IMR-90 (cell line): ENCODE data around the gene FNIP2. TPM values are rescaled to one million over a fixed set of nuclear protein-coding genes. Genes with fewer than 3 reads are reported as not detected.

Source experiments
- ATAC-seq: fragments of 200-7000 bp; cut with Tn5 transposase; 2 replicates; pipeline ENCODE4 v1.9.1; 2020; ENCODE audit warnings: low read depth, mild to moderate bottlenecking, moderate library complexity
- BruUV-seq: library from RNA; stranded (reverse); fragments of 400-500 nt; replicated peaks from 2 replicates; lab custom pipeline; 2021; lab: Mats Ljungman, UMichigan
- CTCF ChIA-PET: fragments of 300-600 bp; formaldehyde crosslinking; extraction: SDS; loops from one replicate; lab custom pipeline; 2021; ENCODE audit warnings: antibody characterized with exemption; lab: Yijun Ruan, JAX
- POLR2A ChIA-PET: fragments of 300-600 bp; sonication (Branson Sonifier 250); formaldehyde crosslinking; loops from one replicate; lab custom pipeline; 2022; ENCODE audit warnings: antibody characterized with exemption; ENCODE audit not compliant: unreplicated experiment; lab: Charles Lee
- DNase-seq: peaks from one replicate; pipeline ENCODE4 v3.0.0; 2013
- H2AFZ ChIP-seq: replicated peaks from 2 replicates; pipeline ENCODE3; 2013; ENCODE audit warnings: low read length, mild to moderate bottlenecking; ENCODE audit not compliant: poor library complexity
- H2AK5ac ChIP-seq: 2 replicates; pipeline ENCODE4 v1.6.1; 2013; ENCODE audit warnings: low read depth, low read length, inconsistent platforms
- H2AK9ac ChIP-seq: replicated peaks from 2 replicates; pipeline ENCODE3; 2013; ENCODE audit warnings: mild to moderate bottlenecking, low read depth, low read length, moderate library complexity; ENCODE audit not compliant: poor library complexity
- H2BK120ac ChIP-seq: 2 replicates; pipeline ENCODE4 v1.6.1; 2013; ENCODE audit warnings: low read depth, low read length, inconsistent platforms
- H2BK15ac ChIP-seq: 3 replicates; pipeline ENCODE4 v1.6.1; 2013; ENCODE audit warnings: low read depth, low read length, inconsistent platforms
- H2BK20ac ChIP-seq: 2 replicates; pipeline ENCODE4 v1.6.1; 2013; ENCODE audit warnings: low read depth, mild to moderate bottlenecking, inconsistent platforms, low read length, moderate library complexity
- H2BK5ac ChIP-seq: 2 replicates; pipeline ENCODE4 v1.6.1; 2013; ENCODE audit warnings: mild to moderate bottlenecking, low read depth, low read length, inconsistent platforms; ENCODE audit not compliant: poor library complexity, severe bottlenecking
- H3K14ac ChIP-seq: replicated peaks from 2 replicates; pipeline ENCODE4 v1.6.1; 2013; ENCODE audit warnings: low read depth, low read length, inconsistent platforms
- H3K18ac ChIP-seq: 2 replicates; pipeline ENCODE4 v1.6.1; 2013; ENCODE audit warnings: low read depth, low read length, control low read depth
- H3K23ac ChIP-seq: 2 replicates; pipeline ENCODE4 v1.6.1; 2013; ENCODE audit warnings: low read depth, low read length, inconsistent platforms
- H3K27ac ChIP-seq: 2 replicates; pipeline ENCODE4 v1.5.1; 2013; ENCODE audit warnings: mild to moderate bottlenecking, control low read depth, low read length; ENCODE audit not compliant: insufficient read depth
- H3K27me3 ChIP-seq: 2 replicates; pipeline ENCODE4 v1.6.1; 2013; ENCODE audit warnings: low read length; ENCODE audit not compliant: control insufficient read depth, insufficient read depth
- H3K36me3 ChIP-seq: 2 replicates; pipeline ENCODE4 v1.6.1; 2013; ENCODE audit warnings: low read length, mixed read lengths; ENCODE audit not compliant: control insufficient read depth, insufficient read depth
- H3K4ac ChIP-seq: 2 replicates; pipeline ENCODE4 v1.6.1; 2013; ENCODE audit warnings: low read depth, low read length, inconsistent platforms
- H3K4me1 ChIP-seq: 2 replicates; pipeline ENCODE4 v1.6.1; 2013; ENCODE audit warnings: low read length, mixed read lengths; ENCODE audit not compliant: control insufficient read depth, insufficient read depth
- H3K4me2 ChIP-seq: 2 replicates; pipeline ENCODE4 v1.6.1; 2013; ENCODE audit warnings: low read depth, mild to moderate bottlenecking, control low read depth, low read length, moderate library complexity
- H3K4me3 ChIP-seq: 2 replicates; pipeline ENCODE4 v1.5.1; 2013; ENCODE audit warnings: low read depth, mild to moderate bottlenecking, control low read depth, low read length, moderate library complexity; ENCODE audit not compliant: insufficient read depth
- H3K56ac ChIP-seq: 2 replicates; pipeline ENCODE4 v1.6.1; 2013; ENCODE audit warnings: low read length, inconsistent platforms; ENCODE audit not compliant: insufficient read depth; ENCODE audit errors: extremely low read depth
- H3K79me1 ChIP-seq, 2 experiments: 2 replicates each; pipeline ENCODE4 v1.6.1; 2013; ENCODE audit warnings: low read length in 2 of 2, inconsistent platforms in 1 of 2, low read depth in 1 of 2
- H3K9ac ChIP-seq: 2 replicates; pipeline ENCODE4 v1.6.1; 2013; ENCODE audit warnings: low read depth, low read length, control low read depth
- H3K9me1 ChIP-seq: 2 replicates; pipeline ENCODE4 v1.6.1; 2013; ENCODE audit warnings: low read length, inconsistent platforms; ENCODE audit not compliant: insufficient read depth
- H3K9me3 ChIP-seq: 2 replicates; pipeline ENCODE4 v1.6.1; 2013; ENCODE audit warnings: low read length; ENCODE audit not compliant: control insufficient read depth, insufficient read depth
- H4K20me1 ChIP-seq: 2 replicates; pipeline ENCODE4 v1.6.1; 2013; ENCODE audit warnings: low read length, inconsistent platforms; ENCODE audit not compliant: insufficient read depth
- H4K5ac ChIP-seq: 2 replicates; pipeline ENCODE4 v1.6.1; 2013; ENCODE audit warnings: mild to moderate bottlenecking, low read depth, low read length, control low read depth
- H4K8ac ChIP-seq, 2 experiments: 2 replicates each; pipeline ENCODE4 v1.6.1; 2013; ENCODE audit warnings: low read depth in 2 of 2, low read length in 2 of 2, control low read depth in 1 of 2, inconsistent platforms in 1 of 2
- H4K91ac ChIP-seq: 2 replicates; pipeline ENCODE4 v1.6.1; 2013; ENCODE audit warnings: low read depth, low read length, inconsistent platforms; ENCODE audit not compliant: insufficient read depth
- CHD1 ChIP-seq: IDR thresholded peaks from 2 replicates; pipeline ENCODE4 v1.6.1; 2012; ENCODE audit warnings: low read depth, low read length, improper control_type of control experiment
- MAZ ChIP-seq: IDR thresholded peaks from 2 replicates; pipeline ENCODE4 v1.6.1; 2012; ENCODE audit warnings: low read depth, mild to moderate bottlenecking, low read length, improper control_type of control experiment, moderate library complexity, borderline replicate concordance
- NFE2L2 ChIP-seq: fragments of 150-350 bp; IDR thresholded peaks from 2 replicates; pipeline ENCODE4 v1.6.1; 2016; ENCODE audit warnings: low read depth, mild to moderate bottlenecking, low read length
- RAD21 ChIP-seq: IDR thresholded peaks from 2 replicates; pipeline ENCODE4 v1.6.1; 2012; ENCODE audit warnings: low read length, improper control_type of control experiment
- RFX5 ChIP-seq: IDR thresholded peaks from 2 replicates; pipeline ENCODE4 v1.8.0; 2012; ENCODE audit warnings: low read depth, mild to moderate bottlenecking, low read length, moderate library complexity
- WGBS, 2 experiments: methylation state at CpG; one replicate each; pipeline versions ENCODE4 v1.1.5 to v1.1.7; 2013; ENCODE audit warnings: missing lambda C conversion rate in 2 of 2; ENCODE audit not compliant: insufficient read length in 1 of 2; ENCODE audit errors: extremely low coverage in 2 of 2; 5-methylcytosine and 5-hydroxymethylcytosine counted together
- dilution Hi-C: fragments of 300-500 bp; cut with HindIII; formaldehyde crosslinking; loops from one replicate; pipeline ENCODE4 v1.14.3; 2018; ENCODE audit warnings: low sequenced_read_pairs; ENCODE audit not compliant: unreplicated experiment
- in situ Hi-C: fragments of 300-500 bp; cut with MboI; formaldehyde crosslinking; loops from 3 replicates; pipeline ENCODE4 v1.14.3; 2019; ENCODE audit warnings: low sequenced_read_pairs, inconsistent platforms, mixed read lengths
- intact Hi-C: fragments of 100-400 bp; cut with micrococcal nuclease; formaldehyde crosslinking; loops from 2 replicates; pipeline ENCODE4 v1.10.0; 2022
- polyA plus RNA-seq, 3 experiments: library from polyadenylated mRNA; depleted of rRNA; stranded (reverse); fragments of >200 nt; gene quantifications; 2 replicates each; pipeline ENCODE4 v1.2.3, GENCODE V29; 2012; ENCODE audit warnings: low replicate concordance in 1 of 3
- total RNA-seq: library from RNA; depleted of rRNA; stranded (reverse); fragments of >200 nt; gene quantifications from 2 replicates; pipeline ENCODE4 v1.2.3, GENCODE V29; 2012

Gene FNIP2
- total and polyA plus RNA-seq, 2 of the 4 experiments (the other 2 are of a cell fraction), result 4.7 to 24.6 TPM

GRCh38 chr4:158726633-158727032 is 42.2 kb upstream of the FNIP2 start:
- TF ChIP-seq MAZ, result no peak
- no peak for TF ChIP-seq RFX5
- TF ChIP-seq NFE2L2, result no peak
- no peak for TF ChIP-seq CHD1
- no peak for TF ChIP-seq RAD21
- H3K27me3 ChIP-seq, result peaks cover 8% of the 10 kb centered on the region
- H3K4me1 ChIP-seq, result no peaks in the 10 kb centered on the region; the same call in 1 of the 2 replicates
- H4K5ac ChIP-seq, result no peak overlapping the region
- no peak overlapping the region for H2AFZ ChIP-seq
- H4K8ac ChIP-seq, result no peak overlapping the region
- no peak overlapping the region for H4K91ac ChIP-seq
- no peak overlapping the region for H3K4ac ChIP-seq
- H3K79me1 ChIP-seq, result peaks cover 5 to 10% of the 10 kb centered on the region in 2 experiments
- no peak overlapping the region for H3K27ac ChIP-seq
- ATAC-seq, result no peak
- no peak overlapping the region for H3K56ac ChIP-seq
- ChIA-PET CTCF (interaction anchor here (2.3 kb wide), 1 partner anchor 11 kb away, joined by 5 read pairs; no protein-coding TSS in a partner anchor), POLR2A (no interaction called here)
- H3K9me3 ChIP-seq, result no peaks in the 10 kb centered on the region
- no peak overlapping the region for H3K9ac ChIP-seq
- H3K23ac ChIP-seq, result no peak overlapping the region
- no peak overlapping the region for H3K18ac ChIP-seq
- dilution Hi-C loops, result no loop called here
- no peak overlapping the region for H2BK120ac ChIP-seq
- no peaks in the 10 kb centered on the region for H4K20me1 ChIP-seq
- no peak overlapping the region for H2AK5ac ChIP-seq
- H3K14ac ChIP-seq, result no peak overlapping the region
- intact Hi-C loops, result no loop called here
- no peak overlapping the region for H2BK15ac ChIP-seq
- BruUV-seq, result no TSS peak
- no peak overlapping the region for H2AK9ac ChIP-seq
- H3K36me3 ChIP-seq, result no peaks in the 10 kb centered on the region
- H3K9me1 ChIP-seq, result no peaks in the 10 kb centered on the region; the same call in none of the 2 replicates
- no peak overlapping the region for H2BK5ac ChIP-seq
- no peak for DNase-seq
- H3K4me3 ChIP-seq, result no peak overlapping the region
- H3K4me2 ChIP-seq, result no peak overlapping the region
- WGBS, 2 experiments, result no CpG with 5 or more reads among the region's 6 CpGs
- in situ Hi-C loops, result loop anchor here (5.0 to 10.0 kb wide), 3 partner anchors 121 to 718 kb away; no protein-coding TSS in a partner anchor
- H2BK20ac ChIP-seq, result no peak overlapping the region
